GM06990 (cell line): ENCODE results near the gene ALK.

ENCODE experiments used
- DNase-seq: peaks from one replicate; pipeline ENCODE4 v3.0.0-alpha.2; 2011; ENCODE audit not compliant: insufficient read length; ENCODE audit errors: extremely low read depth
- H3K27me3 ChIP-seq: replicated peaks from 2 replicates; pipeline ENCODE4 v1.6.0; 2011; ENCODE audit warnings: low read length; ENCODE audit not compliant: control insufficient read depth, insufficient read depth
- H3K36me3 ChIP-seq: 2 replicates; pipeline ENCODE4 v1.5.1; 2011; ENCODE audit warnings: low read length; ENCODE audit not compliant: control insufficient read depth, insufficient read depth
- H3K4me3 ChIP-seq: replicated peaks from 2 replicates; pipeline ENCODE4 v1.5.1; 2011; ENCODE audit warnings: low read depth, mild to moderate bottlenecking, control low read depth, low read length
- CTCF ChIP-seq: IDR thresholded peaks from 2 replicates; pipeline ENCODE4 v1.5.1; 2011; ENCODE audit warnings: low read length, control low read depth, mild to moderate bottlenecking, inconsistent platforms; ENCODE audit not compliant: insufficient read depth, poor library complexity, severe bottlenecking

The ALK gene

GRCh38 chr2:29443151-29443550, 478.2 kb downstream of the ALK start:
- no peaks in the 10 kb centered on the region for H3K36me3 ChIP-seq
- no peak for TF ChIP-seq CTCF
- no peaks in the 10 kb centered on the region for H3K27me3 ChIP-seq
- no peak for DNase-seq
- no peak overlapping the region for H3K4me3 ChIP-seq

- H3K4me3 ChIP-seq = no peak overlapping the region
- no peaks in the 10 kb centered on the region for H3K27me3 ChIP-seq
- no peak for TF ChIP-seq CTCF
- no peak for DNase-seq
- no peaks in the 10 kb centered on the region for H3K36me3 ChIP-seq
These were observed 480.3 kb downstream of the ALK start for GRCh38 chr2:29440921-29441623.

- DNase-seq = no peak
- no peaks in the 10 kb centered on the region for H3K36me3 ChIP-seq
- no peak for TF ChIP-seq CTCF
- H3K4me3 ChIP-seq = no peak overlapping the region
- no peaks in the 10 kb centered on the region for H3K27me3 ChIP-seq
These were observed 487.5 kb downstream of the ALK start for GRCh38 chr2:29433920-29434319.

DNA sequence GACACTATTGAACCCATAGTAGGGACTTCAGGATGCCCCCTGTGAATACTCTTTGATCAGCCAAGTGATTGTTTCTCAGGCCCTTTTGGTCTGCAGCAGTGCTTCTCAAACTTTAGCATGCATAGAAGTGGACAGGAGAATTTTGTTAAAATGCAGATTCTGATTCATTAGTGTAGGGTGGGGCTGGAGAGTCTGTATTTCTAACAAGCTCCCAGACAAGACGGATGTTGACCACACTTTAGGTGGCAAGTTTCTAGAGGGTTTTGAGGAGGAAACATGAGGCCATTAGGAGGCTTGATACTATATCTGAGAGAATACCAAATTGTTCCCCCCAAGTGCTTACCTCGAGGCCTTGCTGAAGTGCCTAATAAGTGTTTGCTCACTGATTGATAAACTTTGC, 488.3 kb downstream of the ALK start:
- TF ChIP-seq CTCF = no peak
- H3K4me3 ChIP-seq = no peak overlapping the region
- H3K27me3 ChIP-seq = no peaks in the 10 kb centered on the region
- no peaks in the 10 kb centered on the region for H3K36me3 ChIP-seq
- no peak for DNase-seq

GRCh38 chr2:29431485-29431884, 489.9 kb downstream of the ALK start:
- DNase-seq = no peak
- H3K27me3 ChIP-seq = no peaks in the 10 kb centered on the region
- no peak for TF ChIP-seq CTCF
- no peak overlapping the region for H3K4me3 ChIP-seq
- no peaks in the 10 kb centered on the region for H3K36me3 ChIP-seq
